ENCODE measurements around the gene ENAM.
"Not testable (repeated sequence)": the region's sequence is repeated elsewhere in the genome, so short reads cannot be mapped to it uniquely, and the experiment has no call there.

Gene ENAM

GRCh38 chr4:70630162-70630561, 1.6 kb downstream of the ENAM start:
- DNase-seq = no peak

- DNase-seq = no peak
Measured at GRCh38 chr4:70632028-70632427, 3.5 kb downstream of the ENAM start.

DNA sequence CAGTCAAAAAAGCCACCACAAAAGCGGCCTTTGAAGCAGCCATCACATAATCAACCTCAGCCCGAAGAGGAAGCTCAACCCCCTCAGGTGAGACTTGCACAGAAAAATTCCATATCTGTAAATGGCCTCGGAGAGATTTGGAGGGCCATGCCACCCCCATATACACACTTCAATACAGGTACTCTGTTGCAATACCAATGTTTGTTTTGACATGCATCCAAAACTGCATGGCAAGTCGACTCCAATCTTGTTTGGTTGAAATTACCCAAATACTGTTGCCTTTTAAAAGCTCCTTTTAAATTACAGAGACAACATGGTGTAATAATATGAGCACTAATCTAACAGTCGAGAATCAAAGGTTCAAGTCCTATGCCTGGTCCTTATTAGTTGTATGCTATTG, 5.9 kb downstream of the ENAM start:
- no peak for DNase-seq

- no peak for DNase-seq
Measured at GRCh38 chr4:70637239-70637913, 8.8 kb downstream of the ENAM start.

DNA sequence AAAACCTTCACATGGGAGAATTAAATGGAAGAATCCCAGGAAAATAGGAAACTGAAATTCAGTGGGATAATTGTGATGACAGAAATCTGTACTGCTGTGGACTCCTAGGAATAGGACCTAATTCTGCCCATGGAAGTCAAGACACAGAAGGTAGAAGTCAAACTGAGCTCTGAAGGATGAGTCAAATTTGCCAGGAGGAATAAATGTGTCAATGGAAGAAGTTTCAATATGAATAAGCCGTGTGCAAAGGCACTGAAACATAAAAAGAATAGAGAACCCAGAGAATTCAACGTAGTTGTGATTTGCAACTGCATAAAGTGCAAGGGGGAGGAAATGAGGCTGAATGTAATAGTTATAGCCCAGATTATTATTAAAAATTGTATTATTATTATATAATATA, 11.6 kb downstream of the ENAM start:
- DNase-seq = no peak

- DNase-seq = not testable (repeated sequence)
Measured at GRCh38 chr4:70650741-70651140, 22.2 kb downstream of the ENAM start.

DNA sequence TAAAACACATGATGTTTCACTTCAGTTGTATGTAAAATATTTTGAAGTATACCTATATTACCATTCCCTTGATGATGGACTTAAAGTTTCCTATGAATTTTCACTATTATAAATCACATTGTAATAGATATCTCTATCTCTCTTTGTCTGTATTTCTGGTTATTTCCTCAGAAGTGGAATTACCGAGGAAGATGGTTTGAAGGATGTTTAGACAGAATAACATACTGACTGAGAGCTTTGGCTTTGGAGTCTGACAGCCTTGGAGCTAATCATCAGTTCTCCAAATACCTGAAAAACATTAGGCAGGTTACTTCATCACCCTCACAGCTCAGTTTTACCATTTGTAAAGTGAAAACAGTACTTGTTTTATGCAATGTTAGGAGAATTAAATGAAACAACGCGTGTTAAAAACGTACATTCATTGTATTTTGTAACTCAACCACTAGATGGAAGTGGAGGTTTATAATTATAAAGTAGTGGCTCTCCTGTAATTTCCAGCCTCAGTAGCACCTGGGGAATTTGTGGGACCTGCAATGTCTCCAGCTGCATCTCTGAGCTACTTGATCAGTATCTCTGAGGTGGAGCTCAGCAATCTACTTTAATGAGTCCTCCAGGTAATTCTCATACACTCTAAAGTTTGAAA, 23.4 kb downstream of the ENAM start:
- peak; percentile 14 for DNase-seq

GRCh38 chr4:70654605-70655011, 26.1 kb downstream of the ENAM start:
- no peak for DNase-seq

DNA sequence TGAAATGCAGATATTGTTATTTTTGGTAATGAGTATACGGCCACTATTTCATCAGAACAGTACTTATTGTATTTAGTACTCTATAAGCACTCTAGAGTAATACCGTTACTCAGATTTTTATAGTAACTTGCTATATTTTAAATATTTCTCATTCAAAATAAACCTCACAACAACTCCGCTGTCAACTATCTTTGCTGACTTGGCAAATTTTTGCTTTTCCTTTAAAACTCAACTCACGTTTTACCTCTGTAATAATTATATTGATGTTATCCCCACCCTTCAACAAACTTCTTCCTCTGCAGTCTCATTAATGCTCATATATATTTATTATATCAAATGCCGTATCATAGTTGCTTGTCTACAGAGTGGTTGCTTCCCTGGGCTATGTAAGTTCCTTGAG, 28.8 kb downstream of the ENAM start:
- DNase-seq = no peak

GRCh38 chr4:70658418-70658817, 29.9 kb downstream of the ENAM start:
- no peak for DNase-seq

GRCh38 chr4:70660106-70660505, 31.6 kb downstream of the ENAM start:
- DNase-seq = no peak

- DNase-seq = not testable (repeated sequence)
Measured at GRCh38 chr4:70661309-70661922, 32.9 kb downstream of the ENAM start.

DNA sequence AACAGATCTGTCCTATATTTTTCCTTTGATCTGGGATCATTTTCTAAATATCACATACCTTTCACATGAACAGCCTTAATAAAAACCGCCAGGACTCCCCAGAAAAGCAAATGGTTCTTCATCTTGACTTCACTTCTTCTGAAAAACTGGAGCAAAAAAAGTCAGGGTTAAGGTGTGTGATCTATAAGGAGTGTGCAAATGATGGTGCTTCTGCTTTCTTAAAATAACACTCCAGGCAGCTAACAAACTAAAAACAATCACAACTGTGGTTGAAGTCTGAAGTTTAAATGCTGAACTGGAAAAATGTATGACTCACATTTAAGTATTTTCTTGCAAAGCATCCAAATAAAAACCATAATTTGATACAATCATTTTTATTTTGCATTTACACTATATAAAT, 37.8 kb downstream of the ENAM start, which contains the start of gene JCHAIN:
JCHAIN (minus strand) TSS at position 140 of the 400 bp plus-strand sequence; CDS start at position 122, 18 bp downstream.
- no peak for DNase-seq

DNA sequence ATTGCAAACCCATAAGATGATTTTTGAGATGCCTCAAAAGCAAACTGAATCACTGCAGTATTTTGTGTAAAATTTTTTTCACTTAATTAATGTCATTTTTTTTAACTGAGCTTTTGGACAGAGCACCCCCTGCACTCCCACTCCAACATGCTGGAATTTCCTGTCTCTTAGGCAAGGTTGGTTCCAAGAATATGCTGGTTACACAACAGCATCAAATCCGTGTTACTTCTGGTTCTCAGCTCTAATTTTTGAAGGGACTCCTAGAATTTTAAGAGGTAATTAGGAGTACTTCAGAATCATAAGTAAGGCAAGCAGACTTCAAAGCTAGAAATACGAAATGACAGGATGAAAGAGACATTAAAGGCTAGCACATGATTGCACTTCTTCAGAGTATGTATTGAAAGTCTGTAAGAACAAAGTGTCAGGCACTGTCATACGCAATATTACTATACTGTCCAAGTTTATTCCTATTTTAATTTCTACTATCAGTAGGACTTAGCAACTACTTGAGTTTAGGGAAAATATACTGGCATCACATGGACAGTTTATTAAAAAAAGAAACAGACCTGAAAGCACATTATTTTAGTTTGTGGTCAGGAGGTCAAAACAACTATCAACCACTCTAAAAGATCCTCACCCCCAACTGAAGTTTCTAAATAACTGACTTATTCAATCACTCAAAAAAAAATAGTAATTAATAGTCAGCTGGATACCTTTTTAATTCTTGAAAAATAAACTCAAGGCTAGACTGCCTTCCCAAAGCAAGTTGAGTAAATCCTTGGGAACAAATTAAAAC, 39.4 kb downstream of the ENAM start:
- DNase-seq = no peak

DNA sequence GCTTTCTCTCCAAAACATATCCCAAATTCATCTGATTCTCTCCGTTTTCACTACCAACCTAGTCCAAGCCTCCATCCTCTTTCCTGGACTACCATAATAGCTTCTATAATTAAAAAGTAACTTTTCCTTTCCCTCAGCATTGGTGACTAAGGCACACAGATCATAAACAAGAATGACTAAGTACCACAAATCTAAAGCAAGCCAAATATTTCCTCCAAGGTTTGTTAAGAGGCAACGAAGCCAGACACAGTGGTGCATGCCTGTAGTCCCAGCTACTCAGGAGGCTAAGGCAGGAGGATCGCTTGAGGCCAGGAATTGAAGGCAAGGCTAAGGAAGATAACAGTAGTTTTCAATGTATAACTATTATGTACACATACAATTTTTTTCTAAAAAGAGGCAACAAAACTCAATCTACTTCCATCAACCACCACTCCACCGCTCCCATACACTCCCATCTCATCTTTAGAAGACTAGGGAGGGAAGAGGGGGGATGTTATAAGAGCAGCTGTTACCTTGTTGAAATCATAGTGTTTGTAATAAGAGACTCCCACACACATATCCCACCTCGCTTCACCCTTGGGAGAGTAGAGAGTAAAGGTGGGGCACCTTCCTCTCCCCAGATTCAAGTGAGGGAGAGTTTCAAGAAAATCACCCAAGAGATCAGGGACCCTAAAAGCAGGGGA, 41.9 kb downstream of the ENAM start:
- no peak for DNase-seq

- no peak for DNase-seq
Measured at GRCh38 chr4:70671091-70671490, 42.5 kb downstream of the ENAM start.

DNA sequence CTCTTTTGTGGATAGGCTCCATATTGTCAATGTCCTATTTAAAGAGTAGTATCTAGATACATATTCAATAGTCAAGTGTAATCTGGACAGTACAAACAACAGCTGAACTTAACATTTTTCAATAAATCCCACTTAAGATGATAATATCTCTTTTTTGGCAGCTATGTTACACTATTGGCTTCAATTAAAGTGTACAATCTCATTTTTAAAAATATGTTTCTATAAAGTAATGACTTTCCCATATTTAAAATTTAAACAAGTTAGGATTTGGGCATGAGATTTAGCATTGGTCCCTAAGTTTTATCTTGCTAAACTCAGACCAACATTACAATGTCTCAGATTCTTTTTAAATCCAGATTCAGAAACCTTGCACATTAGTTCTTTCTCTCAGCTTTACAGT, 45.6 kb downstream of the ENAM start:
- DNase-seq = no peak

GRCh38 chr4:70674731-70675130, 46.2 kb downstream of the ENAM start:
- no peak for DNase-seq

GRCh38 chr4:70676554-70677090, 48.1 kb downstream of the ENAM start:
- no peak for DNase-seq

DNA sequence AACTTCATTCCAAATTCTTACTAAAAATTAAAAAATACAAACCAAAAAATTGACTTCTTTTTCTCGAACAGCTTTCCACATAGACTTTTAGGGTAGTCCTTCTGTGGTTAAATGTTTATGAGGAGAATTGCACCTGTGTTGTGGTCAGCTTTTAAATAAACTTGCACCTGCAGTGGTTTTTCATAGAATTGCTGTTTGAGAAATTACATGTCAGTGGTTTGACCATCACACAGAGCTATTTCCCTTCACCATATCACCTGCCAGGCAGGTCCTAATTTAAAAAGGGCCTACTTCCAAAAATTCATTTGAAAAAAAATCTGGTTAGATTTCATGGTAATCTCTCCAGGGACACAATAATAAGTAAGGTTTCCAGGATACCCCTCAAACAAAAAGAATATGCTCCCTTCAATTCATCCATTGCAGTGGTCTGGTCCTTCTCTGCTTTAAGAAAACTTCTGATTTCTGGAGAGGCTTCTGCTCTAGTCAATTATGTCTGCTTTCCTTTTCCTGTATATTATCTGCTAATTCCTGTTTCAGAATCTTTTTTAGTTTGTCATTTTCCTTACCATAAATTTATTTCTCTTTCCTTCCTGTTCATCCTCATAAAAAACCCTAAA, 49.9 kb downstream of the ENAM start:
- no peak for DNase-seq

DNA sequence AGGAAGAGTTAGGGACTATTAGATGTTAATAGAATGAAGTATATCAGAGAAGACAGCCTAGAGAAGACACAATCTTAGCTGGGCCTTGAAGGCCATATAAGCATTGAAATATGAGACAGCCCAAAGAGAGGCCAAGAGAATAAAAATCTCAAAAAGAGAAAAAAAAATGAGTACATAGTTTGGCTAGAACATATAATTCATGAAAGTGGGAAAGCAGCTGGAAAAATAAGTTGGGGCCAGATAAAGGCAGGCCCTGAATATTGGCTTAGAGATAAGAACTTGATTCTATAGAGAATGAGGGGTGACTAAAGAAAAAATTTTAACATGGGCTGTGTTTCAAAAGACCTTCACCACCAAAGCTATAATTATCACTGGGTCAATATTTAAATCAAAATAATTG, 52.4 kb downstream of the ENAM start:
- DNase-seq = no peak

- no peak for DNase-seq
Measured at GRCh38 chr4:70681704-70682103, 53.2 kb downstream of the ENAM start.

Data from DMS79 treated with DMSO at 0.1 percent for 48 hours (cell line).